Endometrial microvascular endothelial cells (primary cell): ENCODE data around the gene TSHR. TPM values are rescaled to one million over a fixed set of nuclear protein-coding genes. Genes with fewer than 3 reads are reported as not detected.
"Not testable (repeated sequence)": the region's sequence is repeated elsewhere in the genome, so short reads cannot be mapped to it uniquely, and the experiment has no call there.

Experiments used
- in situ Hi-C: cut with HindIII; loops from 2 replicates; pipeline ENCODE4 v1.10.0; 2017; ENCODE audit warnings: low sequenced_read_pairs, low pct_unique_long_range_greater_than_20kb; ENCODE audit errors: inconsistent ontology term
- total RNA-seq: library from RNA; depleted of rRNA; stranded (reverse); fragments of >200 nt; gene quantifications from one replicate; pipeline ENCODE4 v1.2.3, GENCODE V29; 2015; ENCODE audit errors: inconsistent ontology term

The TSHR gene
- total RNA-seq, 1 donor from 2014 or later, result not detected

DNA sequence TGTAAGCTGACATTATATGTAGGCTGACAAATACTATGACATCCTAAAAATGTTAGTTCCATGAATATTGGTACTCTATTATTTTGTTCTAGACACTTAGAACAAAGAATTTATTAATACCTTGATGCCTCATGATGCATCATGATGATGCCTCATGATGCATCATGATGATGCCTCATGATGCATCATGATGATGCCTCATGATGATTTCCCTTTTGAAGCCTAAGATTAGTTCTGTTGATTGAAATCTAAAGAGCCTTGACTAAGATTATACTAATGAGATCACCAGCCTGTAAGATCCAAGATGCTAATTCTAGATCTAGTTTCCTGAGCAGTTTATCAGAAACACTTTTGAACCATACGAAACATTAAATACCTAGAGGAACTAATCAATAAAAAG, 9.2 kb upstream of the TSHR start:
- in situ Hi-C loops, result no loop called here

DNA sequence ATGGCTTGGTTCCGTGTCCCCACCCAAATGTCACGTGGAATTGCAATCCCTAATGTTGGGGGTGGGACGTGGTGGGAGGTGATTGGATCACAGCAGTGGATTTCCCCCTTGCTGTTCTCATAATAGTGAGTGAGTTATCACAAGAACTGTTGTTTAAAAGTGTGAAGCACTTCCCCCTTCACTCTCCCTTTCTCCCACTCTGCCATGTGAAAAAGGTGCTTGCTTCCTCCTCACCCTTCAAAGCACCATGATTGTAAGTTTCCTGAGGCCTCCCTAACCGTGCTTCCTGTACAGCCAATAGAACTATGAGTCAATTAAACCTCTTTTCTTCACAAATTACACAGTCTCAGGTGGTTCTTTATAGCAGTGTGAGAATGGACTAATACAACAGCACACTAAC, 8.6 kb upstream of the TSHR start:
- in situ Hi-C loops, result no loop called here

DNA sequence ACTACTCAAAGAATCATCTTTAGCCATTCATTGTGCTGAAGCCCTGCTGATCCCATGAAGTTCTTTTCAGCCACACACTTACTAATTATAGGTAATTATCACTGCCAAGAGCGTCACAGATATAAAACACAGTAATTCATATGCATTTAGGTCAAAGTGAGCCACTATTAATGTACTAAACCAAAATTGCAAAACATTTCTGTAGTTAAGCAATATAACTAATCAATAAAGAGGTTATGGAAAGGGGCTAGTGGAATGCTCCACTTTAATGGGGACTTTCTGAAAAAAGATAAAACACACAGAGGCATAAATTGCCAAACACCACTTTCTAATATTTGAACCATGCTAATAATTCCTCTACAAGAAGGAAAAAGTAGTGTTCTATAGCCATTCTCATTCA, 7.1 kb upstream of the TSHR start:
- in situ Hi-C loops, result no loop called here

DNA sequence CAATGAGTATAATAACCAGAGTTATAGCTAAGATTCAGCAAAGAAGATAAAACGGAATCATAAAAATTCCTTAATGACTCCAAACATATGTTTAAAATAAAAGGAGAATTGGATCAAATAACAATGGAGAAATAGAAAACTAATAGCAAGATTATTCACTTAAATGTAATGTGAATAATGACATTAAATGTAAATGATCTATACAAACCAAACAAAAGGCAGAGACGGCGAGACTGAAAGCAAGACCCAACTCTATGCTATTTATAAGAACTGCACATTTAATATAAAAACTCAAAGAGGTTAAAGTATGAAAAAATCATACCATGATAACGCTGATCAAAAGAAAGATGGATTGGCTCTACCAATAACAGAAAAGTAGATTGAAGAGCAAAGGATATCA, 3.9 kb upstream of the TSHR start:
- in situ Hi-C loops, result no loop called here

DNA sequence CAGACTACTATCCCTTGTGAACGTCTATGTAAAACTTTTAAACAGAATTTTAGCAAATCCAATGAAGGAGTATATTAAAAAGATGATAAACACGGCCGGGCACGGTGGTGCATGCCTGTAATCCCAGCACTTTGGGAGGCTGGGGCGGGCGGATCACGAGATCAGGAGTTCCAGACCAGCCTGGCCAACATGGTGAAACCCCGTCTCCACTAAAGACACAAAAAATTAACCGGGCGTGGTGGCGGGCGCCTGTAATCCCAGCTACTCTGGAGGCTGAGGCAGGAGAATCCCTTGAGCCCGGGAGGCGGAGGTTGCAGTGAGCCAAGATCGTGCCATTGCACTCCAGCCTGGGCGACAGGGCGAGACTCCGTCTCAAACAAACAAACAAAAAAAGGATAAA, 2.2 kb upstream of the TSHR start:
- in situ Hi-C loops, result not testable (repeated sequence)

DNA sequence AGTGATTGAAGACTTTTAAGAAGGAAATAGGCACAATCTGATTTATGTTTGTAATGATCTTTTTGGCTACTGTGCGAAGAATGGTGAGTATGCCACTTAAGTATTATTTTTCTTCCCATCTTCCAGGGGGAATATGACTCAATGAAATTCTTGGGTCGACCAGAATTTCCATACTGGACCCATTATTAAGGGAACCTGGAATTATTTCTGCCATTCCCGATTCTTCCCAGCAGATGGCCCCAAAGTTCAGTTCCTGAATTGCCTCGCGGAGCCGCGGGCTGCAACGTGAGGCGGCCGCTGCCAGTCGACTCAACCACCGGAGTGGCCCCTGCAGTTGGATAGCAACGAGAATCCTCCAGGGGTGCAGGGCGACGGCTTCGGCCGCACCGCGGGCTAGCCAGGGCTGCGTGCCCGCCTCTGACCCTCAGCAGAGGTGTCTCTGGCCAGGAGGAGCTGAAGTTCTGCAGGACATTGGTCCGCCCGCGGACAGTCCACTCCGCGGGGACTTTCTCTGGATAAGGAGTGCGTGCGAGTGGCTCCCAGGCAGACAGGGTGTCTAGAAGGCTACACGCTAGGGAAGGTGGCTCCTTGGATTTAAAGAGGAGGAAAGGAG, 628 bp upstream of the TSHR start:
- in situ Hi-C loops, result no loop called here

DNA sequence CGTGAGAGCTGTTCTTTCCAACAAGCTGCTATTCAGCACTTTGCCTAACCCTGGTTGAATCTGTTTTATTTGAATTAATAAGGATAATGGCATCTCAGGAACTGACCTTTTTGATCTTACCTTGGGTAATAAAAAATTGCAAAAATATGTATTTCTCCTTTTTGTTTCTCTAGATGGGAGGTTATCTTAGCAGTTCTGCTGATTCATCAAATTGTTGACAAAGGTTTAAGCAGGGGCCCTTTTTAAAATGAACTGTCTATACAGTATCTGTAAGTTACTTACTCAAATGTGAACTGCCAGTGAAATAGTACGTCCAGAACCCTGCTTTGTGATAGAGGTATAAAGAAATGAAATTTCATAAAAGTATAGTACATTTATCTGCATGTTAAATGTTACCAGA, 681 bp downstream of the TSHR start:
- in situ Hi-C loops, result no loop called here

DNA sequence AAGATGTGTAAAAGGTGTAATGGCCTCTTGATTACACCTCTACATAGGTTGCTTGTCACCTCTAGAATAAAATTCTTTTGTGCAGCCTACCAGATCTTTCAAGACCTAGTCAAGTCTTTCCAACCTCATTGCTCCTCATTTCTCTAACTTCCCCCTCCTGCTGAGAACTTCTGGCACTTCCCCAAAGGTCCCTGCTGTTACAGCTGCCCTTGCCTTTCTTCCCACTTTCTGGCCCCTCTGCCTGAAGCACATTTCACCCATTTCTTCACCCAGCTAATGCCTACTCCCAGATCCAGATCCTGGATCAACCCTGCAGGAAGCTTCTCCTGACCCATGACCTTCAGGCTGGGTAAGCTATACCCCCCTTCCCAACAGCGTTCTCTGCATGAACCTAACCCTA, 1.5 kb downstream of the TSHR start:
- in situ Hi-C loops, result no loop called here

DNA sequence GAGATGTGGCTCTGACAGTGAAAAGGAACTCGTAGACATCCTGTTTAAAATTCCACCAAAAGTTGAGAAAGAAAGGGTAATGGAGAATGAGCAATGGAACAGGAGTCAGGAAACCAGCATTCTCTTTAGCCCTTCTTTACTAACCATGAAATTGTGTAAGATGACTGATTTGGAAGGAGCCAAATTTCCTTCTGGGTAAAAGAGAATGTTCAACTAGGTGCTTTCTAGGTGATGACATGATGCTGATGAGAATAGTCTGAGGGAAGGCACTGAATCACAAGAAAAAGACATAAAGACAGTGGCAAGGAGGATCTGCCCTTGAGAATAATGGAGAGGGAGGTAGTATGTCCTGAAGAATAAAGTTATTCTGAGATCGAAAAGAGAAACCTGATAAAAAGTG, 2.2 kb downstream of the TSHR start:
- in situ Hi-C loops, result no loop called here

DNA sequence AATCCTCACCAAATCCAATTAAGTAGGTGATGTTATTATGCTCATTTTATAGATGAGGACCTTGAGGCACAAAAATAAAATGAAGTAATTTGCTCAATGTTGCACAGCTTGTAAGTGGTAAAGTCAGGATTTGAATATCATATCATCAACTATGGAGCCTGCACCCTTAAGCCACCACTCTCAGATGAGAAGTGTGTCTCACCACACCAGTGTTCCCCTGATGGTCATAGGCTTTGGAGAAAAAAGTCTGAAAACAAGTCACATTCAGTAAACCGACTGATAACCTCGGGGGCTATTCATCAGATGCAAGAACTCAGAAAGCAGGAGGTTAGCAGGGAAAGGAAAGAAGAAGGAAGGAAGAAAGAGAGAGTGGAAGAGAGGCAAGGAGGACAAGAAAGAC, 2.8 kb downstream of the TSHR start:
- in situ Hi-C loops, result no loop called here

DNA sequence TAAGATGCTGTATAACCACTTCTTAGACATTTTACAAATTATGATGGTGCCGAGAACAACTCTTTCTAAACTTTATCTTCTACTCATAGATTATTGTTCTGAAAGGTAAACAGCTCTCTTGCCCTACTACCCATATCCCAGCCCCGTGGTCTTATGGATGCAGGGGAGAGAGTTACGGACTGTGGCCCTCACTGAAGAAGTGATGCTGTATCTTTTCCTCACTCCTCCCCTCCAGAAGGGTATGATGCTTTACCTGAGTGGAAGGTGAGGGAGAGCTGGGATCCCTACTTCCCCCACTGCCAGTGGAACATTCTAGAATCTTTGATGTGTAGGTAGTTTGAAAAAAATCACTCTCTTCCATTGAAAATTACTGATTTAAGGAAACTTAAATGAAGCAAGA, 3.5 kb downstream of the TSHR start:
- in situ Hi-C loops, result no loop called here

DNA sequence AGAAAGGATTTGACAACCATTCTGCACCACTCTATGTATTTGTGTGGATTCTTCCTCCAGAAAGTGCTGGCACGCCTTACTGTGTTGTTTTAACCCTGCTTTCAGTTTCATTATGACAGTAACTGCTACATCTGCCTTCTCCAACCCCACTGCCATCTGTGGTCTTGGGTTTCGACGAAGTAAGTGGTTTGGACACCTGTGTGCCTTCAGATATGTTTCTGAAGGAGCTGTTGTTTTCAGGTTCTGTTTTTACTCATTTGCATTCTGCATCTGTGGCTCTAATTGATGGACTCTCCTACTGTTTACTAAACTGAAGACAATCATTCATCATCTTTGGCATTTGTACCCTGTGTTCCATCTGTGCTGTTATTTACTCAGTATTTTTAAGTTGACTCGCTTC, 4.1 kb downstream of the TSHR start:
- in situ Hi-C loops, result no loop called here

DNA sequence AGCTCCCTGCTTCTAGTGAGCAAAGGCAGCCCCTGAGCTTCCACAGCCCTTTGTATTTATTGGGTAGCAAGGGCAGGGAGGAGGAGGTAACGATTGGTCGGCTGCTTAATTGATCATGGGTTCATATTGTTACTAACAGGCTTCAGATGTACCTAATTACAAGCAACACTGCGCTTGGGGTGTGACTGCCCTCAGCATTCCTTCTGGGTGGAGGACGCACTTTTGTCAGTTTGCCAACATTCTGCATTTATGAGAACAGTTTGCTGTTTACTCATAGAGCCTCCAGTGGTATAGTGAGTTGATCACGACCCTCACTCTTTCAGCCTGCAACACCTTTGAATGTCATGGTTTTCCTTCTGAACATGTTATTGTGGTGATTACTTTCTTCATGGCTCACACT, 9.6 kb downstream of the TSHR start:
- in situ Hi-C loops, result no loop called here

DNA sequence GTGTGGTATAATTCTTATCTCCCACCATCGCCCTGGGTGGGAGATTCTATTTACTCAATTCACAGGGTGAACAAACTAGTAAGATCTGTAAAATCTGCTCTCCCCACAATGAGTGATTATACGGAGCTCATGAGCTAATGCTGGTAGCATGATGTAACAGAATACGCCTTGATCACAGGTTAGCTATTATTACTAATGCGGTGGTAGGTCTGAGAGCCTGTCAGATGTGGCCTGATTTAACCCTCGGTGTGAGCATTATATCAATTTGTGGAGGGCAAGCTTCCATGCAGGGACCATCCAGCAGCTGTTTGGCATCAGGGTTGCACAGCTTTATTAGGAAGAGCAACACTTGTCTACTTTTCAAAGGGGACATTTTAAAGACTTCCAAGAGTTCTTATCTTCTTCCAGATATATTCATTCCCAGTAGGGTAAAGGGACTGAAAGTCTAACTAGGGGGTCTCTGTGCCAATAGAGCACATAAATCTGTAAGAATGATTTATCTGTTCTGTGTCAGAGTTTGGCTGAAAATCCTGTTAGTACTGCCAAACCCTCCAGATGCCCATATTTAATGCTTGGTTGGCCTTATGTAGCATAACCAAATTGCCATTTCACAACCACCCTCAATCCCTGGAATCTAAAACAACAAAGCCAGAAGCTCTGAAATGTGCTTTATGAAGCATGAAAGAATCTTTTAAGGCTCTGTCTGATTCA, 18.7 kb downstream of the TSHR start:
- in situ Hi-C loops, result no loop called here

DNA sequence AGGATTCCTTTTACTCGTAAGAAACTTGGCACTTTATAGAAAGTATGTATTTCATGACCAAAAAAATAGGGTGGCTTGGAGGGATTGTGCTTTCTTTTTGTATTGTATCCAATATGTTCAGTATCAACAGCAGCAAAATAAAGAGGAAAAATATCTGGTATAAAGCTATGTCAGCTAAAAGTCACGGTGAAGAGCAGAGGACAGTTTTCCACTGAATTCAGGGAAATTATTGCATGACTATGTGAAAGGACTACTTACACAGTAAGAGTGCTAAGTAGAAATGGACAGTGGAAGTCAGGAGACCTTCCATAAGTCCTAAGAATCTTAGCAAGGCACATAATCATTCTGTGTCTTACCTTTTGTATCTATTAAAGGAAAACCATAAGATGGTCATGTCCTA, 19.3 kb downstream of the TSHR start:
- in situ Hi-C loops, result no loop called here

DNA sequence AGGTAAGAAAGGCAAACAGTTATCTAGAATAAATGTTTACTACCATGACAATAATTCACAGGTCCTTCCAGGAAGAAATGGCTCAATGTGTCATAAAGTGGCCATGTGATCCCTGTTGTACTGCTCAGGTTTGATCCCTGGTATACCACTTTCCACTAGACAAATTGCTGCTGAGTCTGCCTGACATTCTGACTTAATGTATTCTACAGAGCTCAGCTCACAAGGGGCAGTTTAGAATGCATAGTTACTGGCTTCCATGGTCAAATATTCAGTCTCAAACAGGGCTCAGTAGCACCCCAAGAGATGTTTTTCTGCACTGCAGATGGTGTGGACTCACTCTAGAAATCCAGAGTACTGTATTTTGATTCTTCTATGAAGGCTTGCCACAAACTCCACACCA, 21.8 kb downstream of the TSHR start:
- in situ Hi-C loops, result no loop called here

DNA sequence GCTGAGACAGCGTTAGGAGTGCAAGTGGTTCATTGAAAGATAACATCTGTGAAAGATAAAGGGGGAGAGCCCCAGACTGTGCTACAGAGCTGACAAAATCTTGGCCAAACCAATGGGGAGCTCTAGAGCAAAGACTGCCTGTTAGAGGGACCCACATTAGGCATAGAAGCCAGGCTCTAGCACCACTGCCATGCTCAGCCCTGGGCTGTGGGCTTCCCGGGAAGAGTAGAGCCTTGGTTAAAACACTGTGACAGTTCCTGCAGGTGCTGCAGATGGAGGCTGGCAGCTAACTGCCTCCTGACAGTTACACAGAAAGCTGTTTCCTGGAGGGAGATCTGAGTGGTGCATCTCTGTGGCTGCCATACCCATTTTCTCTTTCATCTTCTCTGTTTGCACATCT, 23.0 kb downstream of the TSHR start:
- in situ Hi-C loops, result no loop called here

DNA sequence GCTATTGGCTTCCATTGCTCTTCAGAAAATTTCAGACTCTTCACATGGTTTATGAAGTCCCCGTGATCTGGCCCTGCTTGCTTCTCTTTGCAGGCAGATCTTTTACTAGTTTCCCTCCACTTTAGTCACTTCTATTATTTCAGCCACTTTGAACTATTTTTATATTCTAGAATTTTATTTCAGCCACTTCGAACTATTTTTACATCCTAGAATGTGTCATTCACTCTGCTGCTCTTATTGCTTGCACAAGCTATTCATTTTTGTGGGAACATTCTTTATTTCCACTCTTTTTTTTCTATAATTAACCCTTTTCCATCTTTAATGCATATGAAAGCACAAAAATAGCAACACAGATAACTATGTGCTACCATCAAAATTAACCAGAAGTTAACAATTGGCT, 24.5 kb downstream of the TSHR start:
- in situ Hi-C loops, result no loop called here

DNA sequence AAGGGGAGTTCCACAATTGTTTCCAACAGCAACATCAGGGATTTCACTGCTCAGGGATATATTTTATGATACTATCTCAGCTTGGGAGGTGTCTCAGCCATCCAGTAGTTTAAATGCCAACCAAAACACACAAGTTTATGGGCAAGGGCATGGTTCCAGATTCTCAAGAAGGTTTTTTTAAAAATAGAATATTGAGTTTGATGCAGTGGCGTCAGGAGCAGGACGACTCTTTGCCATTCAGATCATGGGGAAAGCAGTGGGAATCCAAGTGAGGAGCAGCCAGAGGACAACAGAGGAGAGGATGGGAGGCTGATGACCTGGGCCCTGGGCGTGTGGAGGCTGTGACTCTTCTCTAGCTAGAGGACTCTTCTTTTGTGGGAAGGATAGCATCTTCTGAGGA, 25.7 kb downstream of the TSHR start:
- in situ Hi-C loops, result no loop called here

DNA sequence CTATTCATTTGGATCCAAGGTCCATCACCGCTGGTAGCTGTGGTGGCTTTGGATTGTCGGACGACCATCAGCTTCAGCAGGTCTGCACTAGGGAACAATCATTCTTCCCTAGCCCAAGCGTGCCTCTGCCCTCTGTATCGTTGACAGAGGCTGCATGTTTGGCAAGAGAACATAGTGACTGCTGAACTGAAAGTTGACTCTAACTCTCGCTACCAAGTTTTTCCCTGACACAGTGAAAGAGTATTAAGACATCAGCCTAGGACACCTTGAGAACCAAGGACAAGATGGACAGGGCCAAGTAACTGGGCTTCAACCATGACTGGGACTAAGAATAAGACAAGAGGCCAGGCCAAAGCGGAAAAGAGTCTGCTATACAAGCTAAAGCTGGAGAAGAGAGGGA, 26.3 kb downstream of the TSHR start:
- in situ Hi-C loops, result no loop called here

DNA sequence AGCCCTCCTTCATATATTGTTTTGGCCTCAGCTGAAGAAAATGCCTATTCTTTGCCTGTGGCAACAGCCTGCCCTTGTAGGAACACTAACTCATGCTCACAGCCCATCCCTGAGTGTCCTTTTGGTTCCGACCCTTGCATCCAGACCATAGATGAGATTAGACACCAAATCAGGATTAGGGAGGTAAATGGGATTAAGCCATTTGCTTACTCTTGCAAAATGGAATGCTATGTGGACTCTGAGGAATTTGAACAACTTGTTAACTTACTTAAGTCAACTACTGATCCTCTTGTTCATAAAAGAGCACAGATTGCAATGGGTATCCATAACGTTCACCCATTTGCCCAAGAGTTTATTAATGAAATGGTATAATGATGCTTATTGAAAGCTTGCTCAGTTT, 27.3 kb downstream of the TSHR start:
- in situ Hi-C loops, result no loop called here
